HG03060 (cell line): Measurements from ENCODE around the gene BRD3.
"Not testable (repeated sequence)": the region's sequence is repeated elsewhere in the genome, so short reads cannot be mapped to it uniquely, and the experiment has no call there.

Experiments
- ATAC-seq: cut with Tn5 transposase; IDR thresholded peaks from one replicate; pipeline ENCODE4 v1.9.1; 2021; ENCODE audit warnings: low read depth, moderate number of reproducible peaks; ENCODE audit not compliant: unreplicated experiment

The BRD3 gene

DNA sequence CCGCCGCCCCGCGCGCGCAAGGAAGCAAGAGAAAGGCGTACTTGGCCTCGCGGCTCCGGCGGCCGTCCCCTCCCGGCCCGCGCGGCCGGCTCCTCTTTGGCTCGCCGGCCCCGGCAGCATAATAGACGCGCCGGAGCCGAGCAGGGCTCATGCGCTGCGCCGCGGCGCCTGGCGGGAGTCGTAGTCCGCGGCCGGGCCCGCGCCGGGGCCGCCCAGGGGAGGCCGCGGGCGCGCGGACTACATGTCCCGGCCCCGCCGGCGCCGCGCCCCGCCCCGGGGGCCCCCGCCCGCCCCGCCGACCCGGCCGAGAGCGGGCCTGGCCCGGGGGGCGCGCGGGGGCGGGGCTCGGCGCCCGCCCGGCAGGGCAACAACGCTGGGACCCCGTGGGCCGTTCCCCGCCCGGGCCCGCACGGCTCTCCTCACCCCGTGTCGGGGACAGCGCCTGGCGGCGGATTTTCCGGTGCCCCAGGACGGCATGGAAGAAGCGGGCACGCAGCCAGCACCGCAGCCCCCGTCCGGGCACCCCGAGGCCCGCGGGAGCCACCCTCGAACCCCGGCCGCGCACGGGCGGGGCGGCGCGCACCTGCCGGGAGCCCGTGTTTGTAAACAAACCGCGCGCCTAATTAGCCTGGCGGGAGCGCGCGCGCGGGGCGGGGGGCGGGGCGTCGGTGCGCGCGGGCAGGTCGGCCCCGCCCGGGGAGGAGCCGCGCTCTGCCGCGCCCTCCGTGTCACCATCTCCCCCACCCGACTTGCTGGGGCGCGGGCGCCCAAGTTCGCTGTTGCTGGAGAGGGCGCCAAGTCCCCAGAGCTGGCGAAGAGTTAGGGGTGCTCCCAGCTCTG, at the start of gene BRD3:
Gene BRD3 (minus strand): TSS at position 123 of the 840 bp plus-strand sequence. CDS start 14,549 bp downstream, outside the sequence.
- ATAC-seq, result no peak

GRCh38 chr9:134112561-134112960, 44.7 kb upstream of the BRD3 start:
- ATAC-seq, result no peak

- no peak for ATAC-seq
Measured at GRCh38 chr9:134111064-134111463, 43.2 kb upstream of the BRD3 start.

DNA sequence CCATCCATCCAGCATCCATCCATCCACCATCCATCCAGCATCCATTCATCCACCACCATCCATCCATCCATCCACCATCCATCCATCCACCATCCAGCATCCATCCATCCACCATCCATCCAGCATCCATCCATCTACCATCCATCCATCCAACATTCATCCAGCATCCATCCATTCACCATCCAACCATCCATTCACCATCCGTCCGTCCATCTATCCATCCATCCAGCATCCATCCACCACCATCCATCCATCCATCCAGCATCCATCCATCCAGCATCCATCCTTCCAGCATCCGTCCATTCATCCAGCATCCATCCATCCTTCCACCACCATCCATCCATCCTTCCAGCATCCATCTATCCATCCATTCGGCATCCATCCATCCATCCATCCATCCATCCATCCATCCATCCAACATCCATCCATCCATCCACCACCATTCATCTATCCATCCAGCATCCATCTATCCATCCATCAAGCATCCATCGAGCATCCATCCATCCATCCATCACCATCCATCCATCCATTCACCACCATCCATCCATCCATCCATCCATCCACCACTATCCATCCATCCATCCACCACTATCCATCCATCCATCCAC, 35.7 kb upstream of the BRD3 start:
- no peak for ATAC-seq

- ATAC-seq, result no peak
Measured at GRCh38 chr9:134101623-134102149, 33.9 kb upstream of the BRD3 start.

DNA sequence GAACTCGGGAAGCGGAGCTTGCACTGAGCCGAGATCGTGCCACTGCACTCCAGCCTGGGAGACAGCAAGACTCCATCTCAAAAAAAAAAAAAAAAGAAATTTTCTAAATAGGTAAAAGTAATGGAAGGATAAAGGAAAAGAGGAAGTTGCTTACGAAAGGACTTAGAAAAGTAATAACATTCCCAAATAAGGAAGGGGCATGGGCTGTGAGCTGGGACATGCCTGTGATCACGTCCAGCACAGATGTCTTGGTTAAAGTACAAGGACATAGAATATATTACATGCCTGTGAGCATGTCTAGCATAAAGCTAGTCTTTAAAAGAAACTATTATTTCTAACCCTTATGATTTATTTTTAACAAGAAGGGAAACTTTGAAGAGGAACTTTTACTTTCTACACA, 33.3 kb upstream of the BRD3 start:
- ATAC-seq, result not testable (repeated sequence)

- no peak for ATAC-seq
Measured at GRCh38 chr9:134100040-134100439, 32.2 kb upstream of the BRD3 start.

DNA sequence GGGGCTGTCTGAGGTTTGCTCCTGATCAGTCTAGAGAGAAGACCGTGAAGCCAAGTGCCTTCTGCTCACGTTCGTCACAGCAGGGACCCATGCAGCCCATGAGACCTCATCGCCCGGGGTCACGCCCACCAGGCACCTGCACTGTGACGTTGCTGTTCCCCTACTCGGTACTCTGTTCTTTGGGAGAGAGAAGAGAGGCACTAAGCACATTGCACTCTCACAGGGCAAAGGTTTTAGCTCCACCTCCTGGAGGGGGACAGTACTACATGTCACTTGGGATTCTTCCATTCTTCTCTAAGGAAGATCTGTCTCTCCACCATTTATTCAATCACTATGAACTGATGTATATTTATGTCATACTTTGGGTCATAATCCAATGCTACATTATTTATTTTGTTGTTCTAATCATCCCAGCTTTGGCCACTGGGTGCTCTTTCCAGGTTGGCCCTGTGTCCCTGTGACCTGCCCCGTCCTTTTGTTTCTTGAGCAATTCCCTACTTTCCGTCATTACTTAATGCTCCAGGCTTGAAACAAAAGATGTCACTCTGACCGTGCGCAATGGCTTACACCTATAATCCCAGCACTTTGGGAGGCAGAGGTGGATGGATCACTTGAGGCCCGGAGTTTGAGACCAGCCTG, 31.4 kb upstream of the BRD3 start:
- ATAC-seq, result no peak

DNA sequence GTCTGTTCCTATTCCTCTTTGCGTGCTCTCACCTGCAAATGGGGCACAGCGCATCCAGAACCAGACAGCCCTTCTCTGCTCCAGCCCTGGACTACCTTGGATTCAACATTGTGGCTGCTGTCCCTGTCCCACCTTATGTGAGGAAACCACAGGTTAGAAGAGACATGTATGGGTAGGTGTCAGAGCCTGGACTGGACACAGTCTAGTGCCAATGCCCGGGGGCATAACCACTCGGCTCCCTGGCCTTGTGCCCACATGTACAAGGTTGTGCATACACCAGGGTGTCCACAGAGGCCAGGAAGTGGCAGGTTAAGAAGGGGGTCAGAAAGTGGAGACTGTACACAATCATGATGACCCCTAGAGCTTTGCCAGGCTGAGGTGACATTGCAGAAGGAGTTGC, 22.1 kb upstream of the BRD3 start:
- ATAC-seq, result no peak

GRCh38 chr9:134088063-134088725, 20.4 kb upstream of the BRD3 start:
- no peak for ATAC-seq

DNA sequence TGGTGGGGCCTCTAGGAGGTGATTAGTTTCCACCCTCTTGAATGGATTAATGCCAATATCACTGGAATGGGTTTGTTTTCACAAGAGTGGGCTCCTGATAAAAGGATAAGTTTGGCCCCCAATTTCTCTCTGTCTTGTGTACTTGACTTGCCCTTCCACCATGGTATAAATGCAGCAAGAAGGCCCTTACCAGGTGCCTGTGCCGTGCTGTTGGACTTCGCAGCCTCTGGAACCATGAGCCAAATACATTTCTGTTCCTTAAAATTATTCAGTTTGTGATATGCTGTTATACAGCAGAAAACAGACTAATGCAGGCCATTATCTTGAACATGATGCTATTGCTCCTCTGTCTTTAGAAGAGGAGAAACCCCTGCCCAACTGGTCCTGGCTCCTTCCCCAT, 17.8 kb upstream of the BRD3 start:
- no peak for ATAC-seq

- no peak for ATAC-seq
Measured at GRCh38 chr9:134083451-134083850, 15.6 kb upstream of the BRD3 start.

- ATAC-seq, result no peak
Measured at GRCh38 chr9:134076644-134077043, 8.8 kb upstream of the BRD3 start.

- not testable (repeated sequence) for ATAC-seq
Measured at GRCh38 chr9:134075689-134076088, 7.9 kb upstream of the BRD3 start.

GRCh38 chr9:134073500-134073899, 5.7 kb upstream of the BRD3 start:
- no peak for ATAC-seq

- not testable (repeated sequence) for ATAC-seq
Measured at GRCh38 chr9:134072683-134073082, 4.9 kb upstream of the BRD3 start.

DNA sequence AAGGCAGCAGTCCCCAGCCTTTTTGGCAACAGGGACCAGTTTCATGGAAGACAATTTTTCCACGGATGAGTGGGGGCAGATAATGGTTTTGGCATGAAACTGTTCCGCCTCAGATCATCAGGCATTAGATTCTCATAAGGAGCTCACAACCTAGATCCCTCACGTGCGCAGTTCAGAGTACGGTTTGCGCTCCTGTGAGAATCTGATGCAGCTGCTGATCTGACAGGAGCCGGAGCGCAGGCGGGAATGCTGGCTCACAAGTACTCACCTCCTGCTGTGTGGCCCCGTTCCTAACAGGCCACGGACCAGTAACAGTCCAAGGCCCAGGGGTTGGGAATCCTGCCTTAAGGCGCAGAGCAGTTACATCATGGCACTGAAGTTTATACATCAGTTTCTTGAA, 3.3 kb upstream of the BRD3 start:
- no peak for ATAC-seq

DNA sequence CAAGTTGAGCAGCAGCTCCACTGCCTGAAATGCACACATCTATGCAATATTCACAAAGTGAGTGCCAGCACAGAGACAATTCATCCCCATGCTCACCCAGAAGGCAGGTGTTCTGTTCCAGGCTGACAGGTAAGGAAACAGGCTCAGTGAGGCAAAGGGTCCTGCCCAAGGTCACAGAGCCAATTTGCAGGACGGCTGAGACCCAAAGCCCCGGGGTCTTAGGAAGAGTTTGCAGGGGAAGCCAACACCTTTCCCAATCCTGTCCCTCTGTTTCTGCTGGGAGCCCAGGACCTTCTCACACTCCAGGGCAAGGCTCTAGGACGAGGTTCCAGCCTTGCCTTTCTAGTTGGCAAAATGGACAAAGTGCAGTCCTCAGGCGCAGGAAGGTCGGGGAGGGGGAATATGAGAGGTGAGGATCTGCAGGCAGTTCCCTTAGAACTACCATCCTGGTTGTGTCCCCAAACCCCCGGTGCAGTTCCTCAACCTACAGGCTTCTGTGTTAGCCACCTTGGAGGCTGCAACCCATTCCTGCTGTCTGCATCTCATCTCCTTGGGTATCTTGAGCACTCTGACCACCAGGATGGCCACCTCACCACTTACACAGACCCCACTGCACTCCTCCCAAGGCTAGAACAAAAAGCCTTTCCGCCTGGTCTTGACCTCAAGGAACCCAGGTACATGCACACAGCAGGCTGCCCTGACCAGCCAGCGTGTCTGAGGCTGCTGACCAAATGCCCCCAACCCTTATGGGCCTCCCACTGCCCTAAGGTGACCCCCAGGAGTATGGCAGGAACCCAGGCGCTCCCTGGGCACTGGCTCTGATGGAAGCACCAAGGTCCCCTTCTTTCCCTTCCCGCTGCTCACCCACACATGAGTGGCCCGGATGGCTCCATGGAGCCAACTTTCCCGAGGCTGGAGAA, 1.9 kb upstream of the BRD3 start:
- no peak for ATAC-seq

DNA sequence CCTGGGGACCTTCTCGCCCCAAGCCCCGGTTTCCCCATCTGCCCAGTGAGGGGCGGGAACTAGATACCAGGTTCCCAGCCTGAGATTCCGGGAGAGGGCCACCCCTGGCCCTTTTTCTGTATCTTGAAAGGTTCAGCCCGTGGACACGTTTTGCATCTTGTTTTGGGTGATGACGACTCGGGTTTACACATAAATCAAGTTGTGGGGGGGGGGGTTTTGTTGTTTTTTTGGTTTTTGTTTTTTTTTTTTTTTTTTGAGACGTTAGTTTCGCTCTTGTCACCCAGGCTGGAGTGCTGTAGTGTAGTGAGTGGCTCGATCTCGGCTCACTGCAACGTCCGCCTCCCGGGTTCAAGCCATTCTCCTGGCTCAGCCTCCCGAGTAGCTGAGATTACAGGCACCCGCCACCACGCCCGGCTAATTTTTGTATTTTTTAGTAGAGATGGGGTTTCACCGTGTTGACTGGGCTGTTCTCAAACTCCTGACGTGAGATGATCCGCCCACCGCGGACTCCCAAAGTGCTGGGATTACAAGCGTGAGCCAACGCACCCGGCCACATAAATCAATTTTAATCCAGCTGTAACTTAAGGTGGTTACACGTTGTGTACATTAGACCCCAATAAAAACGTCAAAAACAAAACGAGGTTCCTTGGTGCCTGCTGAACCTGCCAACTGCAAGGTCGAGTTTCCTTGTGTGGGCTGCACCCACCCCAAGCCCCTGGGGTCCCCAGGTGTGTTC, 1.1 kb upstream of the BRD3 start:
- no peak for ATAC-seq
